GM23338 (cell line): ENCODE measurements around the gene AOPEP. TPM values are rescaled to one million over a fixed set of nuclear protein-coding genes. Genes with fewer than 3 reads are reported as not detected.

Experiments used
- ATAC-seq: fragments of 200-7000 bp; cut with Tn5 transposase; 3 replicates; pipeline ENCODE4 v1.9.1; 2020
- DNase-seq: peaks from one replicate; pipeline ENCODE4 v3.0.0-alpha.2; 2015; ENCODE audit warnings: low spot score
- H2AFZ ChIP-seq: fragments of 200-600 bp; sonication (generic); 2 replicates; pipeline ENCODE4 v1.8.0; 2016; ENCODE audit warnings: antibody characterized with exemption, mild to moderate bottlenecking, moderate library complexity
- H3F3A ChIP-seq: fragments of 200-600 bp; sonication (generic); replicated peaks from 2 replicates; pipeline ENCODE4 v1.8.0; 2017; ENCODE audit warnings: antibody characterized with exemption, mixed run types, low read depth
- H3K27ac ChIP-seq: fragments of 200-600 bp; sonication (generic); 2 replicates; pipeline ENCODE4 v1.6.1; 2016; ENCODE audit warnings: low read depth
- H3K27me3 ChIP-seq: fragments of 200-600 bp; sonication (generic); 2 replicates; pipeline ENCODE4 v1.8.0; 2016; ENCODE audit warnings: mild to moderate bottlenecking, mixed run types, moderate library complexity; ENCODE audit not compliant: insufficient read depth
- H3K36me3 ChIP-seq: fragments of 200-600 bp; sonication (generic); 2 replicates; pipeline ENCODE4 v1.8.0; 2016; ENCODE audit warnings: mild to moderate bottlenecking; ENCODE audit not compliant: insufficient read depth
- H3K4me1 ChIP-seq: fragments of 200-600 bp; sonication (generic); 2 replicates; pipeline ENCODE4 v1.8.0; 2016; ENCODE audit warnings: mild to moderate bottlenecking, moderate library complexity; ENCODE audit not compliant: insufficient read depth
- H3K4me2 ChIP-seq: fragments of 200-600 bp; sonication (generic); 2 replicates; pipeline ENCODE4 v1.7.1; 2017; ENCODE audit warnings: mixed run types
- H3K4me3 ChIP-seq: fragments of 200-600 bp; sonication (generic); 2 replicates; pipeline ENCODE4 v1.6.1; 2016; ENCODE audit warnings: mixed run types
- H3K79me2 ChIP-seq: fragments of 200-600 bp; sonication (generic); replicated peaks from 2 replicates; pipeline ENCODE4 v1.8.0; 2017; ENCODE audit warnings: mild to moderate bottlenecking; ENCODE audit not compliant: insufficient read depth
- H3K9me2 ChIP-seq: fragments of 200-600 bp; sonication (generic); 2 replicates; pipeline ENCODE4 v1.8.0; 2017; ENCODE audit not compliant: insufficient read depth
- H4K20me1 ChIP-seq: fragments of 200-600 bp; sonication (generic); replicated peaks from 2 replicates; pipeline ENCODE4 v1.8.0; 2017; ENCODE audit warnings: mild to moderate bottlenecking; ENCODE audit not compliant: insufficient read depth
- H3K27ac Mint-ChIP-seq: 2 replicates; pipeline ENCODE4 v1.8.0; 2020; ENCODE audit warnings: inconsistent platforms, mild to moderate bottlenecking, moderate library complexity, mixed read lengths
- H3K27me3 Mint-ChIP-seq: 3 replicates; pipeline ENCODE4 v1.8.0; 2022; ENCODE audit warnings: low read depth, mild to moderate bottlenecking, moderate library complexity, mixed read lengths, inconsistent platforms; ENCODE audit not compliant: insufficient read depth, poor library complexity
- H3K36me3 Mint-ChIP-seq: 3 replicates; pipeline ENCODE4 v1.8.0; 2021; ENCODE audit warnings: low read depth, mild to moderate bottlenecking, inconsistent platforms, moderate library complexity, mixed read lengths
- H3K4me1 Mint-ChIP-seq: 3 replicates; pipeline ENCODE4 v1.8.0; 2020; ENCODE audit warnings: mild to moderate bottlenecking, inconsistent platforms, mixed read lengths
- H3K4me3 Mint-ChIP-seq: 3 replicates; pipeline ENCODE4 v1.8.0; 2021; ENCODE audit warnings: moderate library complexity, mild to moderate bottlenecking, inconsistent platforms, mixed read lengths
- H3K9me3 Mint-ChIP-seq: 3 replicates; pipeline ENCODE4 v1.8.0; 2020; ENCODE audit warnings: moderate library complexity, mild to moderate bottlenecking, inconsistent platforms, mixed read lengths
- CREB1 ChIP-seq: fragments of 250-450 bp; sonication (Bioruptor Pico); IDR thresholded peaks from 2 replicates; pipeline ENCODE4 v1.5.0; 2020; ENCODE audit warnings: low read depth, mild to moderate bottlenecking, moderate library complexity
- CTCF ChIP-seq, 2 experiments: fragments of 200-600 bp in 1 of 2; sonication (generic) in 1 of 2; conservative IDR thresholded peaks; 2 replicates each; pipeline versions ENCODE4 v1.5.1 to v1.6.1; 2016 to 2017; ENCODE audit warnings: antibody characterized with exemption in 2 of 2, low read depth in 2 of 2, mild to moderate bottlenecking in 2 of 2, moderate library complexity in 1 of 2
- ETS1 ChIP-seq: IDR thresholded peaks from 2 replicates; pipeline ENCODE4 v1.6.1; 2016; ENCODE audit warnings: antibody characterized with exemption
- EZH2 ChIP-seq: fragments of 200-600 bp; sonication (generic); IDR thresholded peaks from one replicate; pipeline ENCODE4 v1.8.0; 2017; ENCODE audit warnings: antibody characterized with exemption, mild to moderate bottlenecking, low read depth; ENCODE audit not compliant: unreplicated experiment
- NANOG ChIP-seq: IDR thresholded peaks from 2 replicates; pipeline ENCODE4 v1.6.1; 2016; ENCODE audit warnings: antibody characterized with exemption, borderline replicate concordance
- POLR2AphosphoS5 ChIP-seq: IDR thresholded peaks from 2 replicates; pipeline ENCODE4 v1.6.1; 2016; ENCODE audit warnings: antibody characterized with exemption, low read depth
- REST ChIP-seq: IDR thresholded peaks from one replicate; pipeline ENCODE4 v1.6.1; 2018; ENCODE audit warnings: antibody characterized with exemption; ENCODE audit not compliant: unreplicated experiment
- STAT1 ChIP-seq: IDR thresholded peaks from one replicate; pipeline ENCODE4 v1.6.1; 2016; ENCODE audit warnings: antibody characterized with exemption; ENCODE audit not compliant: unreplicated experiment
- ZNF114 ChIP-seq: fragments of 250-450 bp; sonication (Bioruptor Pico); IDR thresholded peaks from 2 replicates; pipeline ENCODE4 v1.5.0; 2020; ENCODE audit warnings: mild to moderate bottlenecking, moderate library complexity
- ZNF331 ChIP-seq: fragments of 250-450 bp; sonication (Bioruptor Pico); IDR thresholded peaks from 2 replicates; pipeline ENCODE4 v1.5.0; 2020; ENCODE audit warnings: low read depth, mild to moderate bottlenecking, moderate library complexity
- polyA plus RNA-seq: library from polyadenylated mRNA; unstranded; fragments of >200 nt; fragmentation: Nextera tagmentation; extraction: Ambion mirVana; gene quantifications from 2 replicates; pipeline ENCODE4 v1.2.1, GENCODE V29; 2016
- total RNA-seq: library from RNA; depleted of rRNA; stranded (reverse); fragments of >200 nt; shearing (Covaris generic); gene quantifications from 2 replicates; pipeline ENCODE4 v1.2.3, GENCODE V29; 2014

Gene AOPEP
- total and polyA plus RNA-seq, 2 experiments from 2014 or later: 7.0 to 16.5 TPM

GRCh38 chr9:94692601-94693000 lies 33.9 kb upstream of the AOPEP start:
- no peaks in the 10 kb centered on the region for H4K20me1 ChIP-seq
- H2AFZ ChIP-seq: no peak overlapping the region
- H3K27me3 Mint-ChIP-seq: peaks cover 5% of the 10 kb centered on the region
- no peaks in the 10 kb centered on the region; the same call in 1 of the 3 replicates for H3K9me3 Mint-ChIP-seq
- peaks cover 7% of the 10 kb centered on the region; the same call in 1 of the 2 replicates for H3K4me1 ChIP-seq
- no peak for ATAC-seq
- H3K27me3 ChIP-seq: no peaks in the 10 kb centered on the region
- no peaks in the 10 kb centered on the region for H3K79me2 ChIP-seq
- no peak overlapping the region for H3K4me2 ChIP-seq
- TF ChIP-seq CTCF (conservative IDR thresholded peaks at IDR 0.05; ENCODE audit: low read depth in 2 of 2) (no peak), STAT1 (no peak), EZH2 (no peak), REST (no peak), ETS1 (no peak)
- no peak overlapping the region for H3K27ac Mint-ChIP-seq
- H3K27ac ChIP-seq: no peak overlapping the region
- H3K4me3 ChIP-seq: no peak overlapping the region
- H3K36me3 Mint-ChIP-seq: no peaks in the 10 kb centered on the region; the same call in 2 of the 3 replicates
- peaks cover 14% of the 10 kb centered on the region for H3K4me1 Mint-ChIP-seq
- DNase-seq: no peak
- peaks cover 4% of the 10 kb centered on the region; the same call in 1 of the 2 replicates for H3K9me2 ChIP-seq
- no peaks in the 10 kb centered on the region for H3F3A ChIP-seq
- H3K36me3 ChIP-seq: no peaks in the 10 kb centered on the region
- H3K4me3 Mint-ChIP-seq: no peak overlapping the region

- no peak overlapping the region for H3K4me3 ChIP-seq
- no peak for TF ChIP-seq NANOG
- TF ChIP-seq CREB1 (CRISPR knock-in tag): no peak
- no peak for TF ChIP-seq POLR2AphosphoS5
- no peak for TF ChIP-seq ZNF331 (CRISPR knock-in tag)
- TF ChIP-seq CTCF (conservative IDR thresholded peaks at IDR 0.05; ENCODE audit: low read depth in 2 of 2): no peak
- no peak for TF ChIP-seq STAT1
- TF ChIP-seq ZNF114 (CRISPR knock-in tag): no peak
- TF ChIP-seq EZH2: no peak
- no peak for TF ChIP-seq ETS1
Observed at GRCh38 chr9:94693485-94694204, 32.9 kb upstream of the AOPEP start.

More at GRCh38 chr9:94693485-94694204, 32.9 kb upstream of the AOPEP start:
- H3K4me1 Mint-ChIP-seq: peaks cover 14% of the 10 kb centered on the region
- Histone ChIP-seq H3K27ac (no peak overlapping the region), H3K27me3 (no peaks in the 10 kb centered on the region), H3K79me2 (no peaks in the 10 kb centered on the region), H3F3A (no peaks in the 10 kb centered on the region), H4K20me1 (no peaks in the 10 kb centered on the region), H3K9me2 (peaks cover 4% of the 10 kb centered on the region; the same call in 1 of the 2 replicates), H3K36me3 (no peaks in the 10 kb centered on the region), H2AFZ (peak overlapping the region; percentile 88), H3K4me2 (no peak overlapping the region), H3K4me1 (peaks cover 7% of the 10 kb centered on the region; the same call in 1 of the 2 replicates)
- ATAC-seq: peak; percentile 25; the same call in 1 of the 3 replicates
- H3K27ac Mint-ChIP-seq: no peak overlapping the region
- H3K36me3 Mint-ChIP-seq: no peaks in the 10 kb centered on the region; the same call in 2 of the 3 replicates
- H3K9me3 Mint-ChIP-seq: no peaks in the 10 kb centered on the region; the same call in 1 of the 3 replicates
- peaks cover 5% of the 10 kb centered on the region for H3K27me3 Mint-ChIP-seq
- no peak for DNase-seq
- H3K4me3 Mint-ChIP-seq: no peak overlapping the region
